NCI-H146 (cell line): ENCODE measurements around the gene PSMA4.
A peak's percentile ranks its signal among the peaks of the same experiment; 100 is the strongest.
"Not testable (repeated sequence)": the region's sequence is repeated elsewhere in the genome, so short reads cannot be mapped to it uniquely, and the experiment has no call there.

Experiments used
- DNase-seq: peaks from one replicate; lab custom pipeline; 2025; lab: John Stamatoyannopoulos, UW

The PSMA4 gene

DNA sequence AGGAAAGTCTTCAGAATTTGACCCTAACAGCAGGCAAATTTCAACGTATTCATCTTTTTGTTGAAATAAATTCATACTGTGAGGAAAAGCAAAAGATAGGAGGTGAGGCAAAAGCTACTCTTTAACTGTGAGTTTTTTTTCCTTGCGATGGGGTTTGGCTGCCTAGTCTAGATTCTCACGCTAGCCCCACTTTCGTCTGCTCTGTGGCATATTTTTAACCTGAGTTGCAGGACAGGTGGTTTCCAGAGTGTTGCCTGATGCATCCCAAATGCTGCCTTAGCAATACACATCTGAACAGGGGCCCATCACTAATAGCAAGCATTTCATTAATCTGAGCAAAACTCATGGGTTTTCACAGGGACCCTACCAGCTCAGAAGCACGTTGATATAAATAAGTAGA, 11.7 kb downstream of the PSMA4 start:
- DNase-seq, result no peak

DNA sequence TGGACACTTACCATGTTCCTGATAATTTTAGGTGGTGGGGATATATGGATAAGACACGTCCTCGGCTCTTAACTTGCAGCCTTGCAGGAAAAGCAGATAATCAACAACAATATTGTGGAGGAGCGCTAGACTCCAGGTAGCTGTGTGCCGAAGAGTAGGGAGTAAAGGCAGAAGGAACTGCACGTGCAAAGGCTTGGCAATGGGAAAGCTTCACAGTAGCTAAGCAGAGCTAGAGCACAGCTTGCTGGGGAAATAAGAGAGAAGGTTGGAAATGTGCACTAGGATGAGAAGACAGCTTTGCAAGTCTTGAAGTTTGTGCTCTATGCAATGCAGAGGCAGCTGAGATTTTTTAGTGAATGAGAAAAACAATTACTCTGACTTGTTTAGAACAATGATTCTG, 12.4 kb downstream of the PSMA4 start:
- no peak for DNase-seq

DNA sequence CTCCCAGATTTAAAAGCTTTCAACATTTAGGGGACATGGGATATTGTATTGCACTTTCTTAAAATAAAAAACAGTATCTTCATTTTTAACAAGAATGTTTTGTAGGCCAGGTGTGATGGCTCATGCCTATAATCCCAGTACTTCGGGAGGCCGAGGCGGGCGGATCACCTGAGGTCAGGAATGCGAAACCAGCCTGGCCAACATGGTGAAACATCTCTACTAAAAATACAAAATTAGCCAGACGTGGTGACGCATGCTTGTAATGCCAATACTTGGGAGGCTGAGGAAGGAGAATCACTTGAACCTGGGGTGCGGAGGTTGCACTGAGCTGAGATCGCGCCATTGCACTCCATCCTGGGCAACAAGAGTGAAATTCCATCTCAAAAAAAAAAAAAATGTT, 20.0 kb downstream of the PSMA4 start:
- DNase-seq, result not testable (repeated sequence)

DNA sequence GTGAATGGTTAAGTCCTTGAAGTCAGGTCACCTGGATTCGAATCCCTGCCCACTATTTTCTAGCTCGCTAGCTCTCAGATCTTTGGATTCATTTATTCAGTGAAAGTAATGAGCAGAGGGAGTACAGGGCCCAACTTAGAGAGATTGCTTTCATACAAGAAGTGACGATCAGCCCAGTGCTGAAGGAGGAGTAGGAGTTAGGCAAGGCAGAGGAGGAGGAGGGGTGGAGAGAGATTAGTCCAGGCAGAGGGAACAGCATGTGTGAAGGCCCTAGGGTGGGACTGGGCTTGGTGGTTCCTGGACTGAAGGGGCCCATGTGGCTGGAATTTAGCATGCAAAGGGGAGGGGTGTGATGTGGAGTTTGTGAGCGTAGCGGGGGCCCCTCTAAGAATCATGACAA, 21.2 kb downstream of the PSMA4 start:
- no peak for DNase-seq

DNA sequence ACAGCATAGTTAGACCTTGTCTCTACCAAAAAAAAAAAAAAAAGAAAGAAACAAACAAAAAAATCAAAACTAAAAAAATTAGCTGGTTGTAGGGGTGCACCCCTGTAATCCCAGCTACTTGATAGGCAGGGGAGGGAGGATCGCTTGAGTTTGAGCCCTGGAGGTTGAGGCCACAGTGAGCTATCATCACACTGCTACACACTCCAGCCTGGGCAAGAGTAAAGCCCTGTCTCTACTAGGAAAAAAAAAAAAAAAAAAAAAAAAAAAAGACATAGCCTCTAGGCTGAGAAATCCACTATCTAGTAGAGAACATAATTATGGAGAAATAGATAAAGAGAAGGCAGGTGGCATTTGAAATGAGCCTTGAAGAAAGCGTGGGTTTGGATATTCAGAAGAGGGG, 22.8 kb downstream of the PSMA4 start:
- DNase-seq, result no peak

DNA sequence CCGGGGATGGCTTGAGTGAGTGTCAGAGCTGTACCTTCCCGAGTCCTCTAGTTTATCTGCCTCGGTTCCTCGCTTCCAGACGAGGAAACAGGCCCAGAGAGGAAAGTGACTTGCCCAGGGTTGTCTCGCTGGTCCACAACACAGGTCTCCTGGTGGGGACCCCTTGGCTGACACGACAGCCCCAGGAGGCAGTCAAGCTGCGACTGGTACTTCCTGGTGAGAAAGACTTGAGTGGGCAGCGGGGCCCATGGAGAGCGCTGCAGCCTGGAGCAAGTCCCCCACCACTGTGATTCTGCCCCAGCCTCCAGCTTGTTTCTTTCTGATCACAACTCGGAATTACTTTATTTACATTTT, 24.5 kb downstream of the PSMA4 start:
- no peak for DNase-seq

DNA sequence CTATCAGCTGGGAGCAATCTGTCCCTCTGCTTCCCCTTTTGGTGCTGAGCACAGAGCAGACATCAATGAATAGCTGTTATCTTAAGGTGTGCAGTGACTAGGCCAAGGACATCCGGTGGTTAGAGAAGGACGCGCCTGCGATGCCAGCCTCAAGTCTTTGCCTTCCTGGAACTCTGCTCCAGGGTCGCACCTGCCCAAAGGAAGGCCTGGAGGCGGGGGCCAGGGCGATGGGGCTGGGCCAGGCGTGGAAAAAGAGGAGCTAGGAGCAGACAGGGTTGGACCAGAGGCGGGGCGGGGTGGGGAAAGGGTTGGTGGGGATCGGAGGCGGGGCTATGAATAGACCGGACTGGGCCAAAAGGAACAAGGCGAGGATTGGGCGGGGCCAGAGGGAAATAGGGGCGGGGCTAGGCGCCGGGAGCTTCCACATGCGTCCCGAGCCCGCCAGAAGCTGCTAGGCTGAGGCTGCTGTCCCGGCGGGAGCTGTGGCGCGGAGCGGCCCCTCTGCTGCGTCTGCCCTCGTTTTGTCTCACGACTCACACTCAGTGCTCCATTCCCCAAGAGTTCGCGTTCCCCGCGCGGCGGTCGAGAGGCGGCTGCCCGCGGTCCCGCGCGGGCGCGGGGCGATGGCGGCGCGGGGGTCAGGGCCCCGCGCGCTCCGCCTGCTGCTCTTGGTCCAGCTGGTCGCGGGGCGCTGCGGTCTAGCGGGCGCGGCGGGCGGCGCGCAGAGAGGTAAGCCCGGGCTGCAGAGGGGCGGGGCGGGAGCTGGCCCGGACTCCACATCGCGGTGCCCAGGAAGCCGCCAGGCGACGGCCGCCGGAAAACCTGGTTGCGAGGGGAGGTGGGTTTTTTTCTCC, 25.1 kb downstream of the PSMA4 start, which contains the start of gene CHRNA5:
TSS of gene CHRNA5 (plus strand) at position 424 of the 854 bp plus-strand sequence. CDS start at position 624, 200 bp downstream.
- DNase-seq, result peak; percentile 96

DNA sequence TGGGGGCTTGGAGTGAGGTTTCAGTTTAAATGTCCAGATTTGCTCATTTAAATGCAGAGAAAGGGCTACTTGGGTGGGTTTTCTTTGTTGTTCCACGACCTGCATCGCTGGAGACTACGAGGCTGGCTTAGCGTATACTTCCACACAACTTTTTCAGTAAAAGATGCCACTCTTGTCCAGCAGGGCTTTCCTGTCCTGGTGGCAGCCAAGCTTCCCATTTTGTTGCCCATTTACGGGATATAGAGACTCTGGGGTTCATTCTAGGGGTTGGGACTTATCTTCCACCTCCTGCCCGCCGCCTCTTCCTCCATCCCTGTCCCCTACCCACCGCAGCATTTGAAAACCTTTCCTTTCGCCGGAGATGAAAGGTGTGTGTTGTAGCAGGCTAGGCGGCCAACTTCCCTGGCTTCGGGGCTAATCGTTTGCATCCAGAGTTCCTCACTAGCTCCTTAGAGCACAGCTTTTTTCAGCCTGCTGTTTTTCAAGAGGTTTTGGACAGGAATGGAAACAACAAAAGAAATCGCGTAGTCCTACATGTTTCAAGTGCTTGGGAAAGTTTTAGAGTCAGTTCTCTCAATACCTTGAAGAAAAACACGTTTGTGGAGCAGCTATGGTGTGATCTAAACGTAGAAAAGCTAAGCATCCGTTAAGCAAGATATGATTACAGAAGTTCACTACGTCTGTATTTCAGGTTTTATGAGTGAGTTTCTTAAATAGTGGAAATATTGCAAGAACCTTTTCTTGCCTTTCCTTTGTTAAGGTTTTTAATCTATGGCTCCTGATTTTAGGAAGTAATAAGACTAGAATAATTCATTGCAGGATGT, 25.9 kb downstream of the PSMA4 start:
- DNase-seq, result peak; percentile 30

DNA sequence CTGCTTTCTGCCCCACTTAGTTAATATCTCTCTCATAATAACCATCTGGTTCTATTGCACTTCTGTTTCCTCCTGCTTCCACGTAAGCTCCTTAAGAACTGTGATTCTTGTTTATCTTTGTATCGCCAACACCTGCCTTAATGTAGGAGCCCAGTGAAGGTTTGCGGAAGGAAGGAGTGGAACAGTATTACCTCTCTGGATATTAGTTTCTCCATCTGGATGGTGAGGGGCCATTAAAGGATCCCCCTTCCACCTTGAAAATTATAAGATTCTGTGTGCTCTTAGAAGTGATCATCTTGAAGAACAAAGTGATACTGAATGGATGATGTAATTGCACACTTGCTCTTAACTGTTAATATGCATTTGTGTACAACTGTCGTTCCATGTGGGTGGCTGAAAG, 27.3 kb downstream of the PSMA4 start:
- no peak for DNase-seq

DNA sequence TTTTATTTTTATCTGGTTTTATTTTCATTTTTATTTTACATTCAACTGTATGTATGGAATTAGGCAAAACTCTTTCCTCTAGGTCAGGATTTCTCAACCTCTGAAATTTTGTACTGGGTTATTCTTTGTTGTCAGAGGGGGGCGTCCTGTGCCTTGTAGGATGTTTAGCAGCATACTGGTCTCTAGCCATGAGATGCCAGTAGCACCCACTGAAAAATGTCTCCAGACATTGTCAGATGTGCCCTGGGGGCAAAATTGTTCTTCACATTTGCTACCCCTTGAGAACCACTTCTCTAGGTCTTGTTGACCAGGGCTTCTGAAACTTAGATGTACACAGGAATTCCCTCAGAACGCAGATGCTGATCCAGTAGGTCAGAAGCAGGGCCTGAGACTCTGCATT, 30.5 kb downstream of the PSMA4 start:
- no peak for DNase-seq

DNA sequence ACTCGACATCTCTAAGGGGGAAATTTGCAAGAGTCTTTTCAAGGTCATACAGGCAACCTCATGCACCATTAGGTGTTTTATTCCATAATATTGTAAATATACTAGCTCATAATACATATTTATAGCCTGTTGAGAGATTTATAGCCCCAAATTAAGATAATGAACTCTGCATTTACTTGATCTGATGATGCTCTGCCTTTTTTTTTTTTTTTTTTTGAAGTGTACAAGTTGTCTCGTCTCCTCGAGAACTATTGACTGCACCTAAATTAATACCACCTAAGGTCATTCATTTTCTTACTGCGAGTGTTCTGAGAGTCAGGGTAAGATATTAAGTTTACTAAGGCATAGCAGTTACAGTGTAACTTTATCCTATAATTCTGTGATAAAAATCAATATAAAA, 31.1 kb downstream of the PSMA4 start:
- DNase-seq, result no peak

DNA sequence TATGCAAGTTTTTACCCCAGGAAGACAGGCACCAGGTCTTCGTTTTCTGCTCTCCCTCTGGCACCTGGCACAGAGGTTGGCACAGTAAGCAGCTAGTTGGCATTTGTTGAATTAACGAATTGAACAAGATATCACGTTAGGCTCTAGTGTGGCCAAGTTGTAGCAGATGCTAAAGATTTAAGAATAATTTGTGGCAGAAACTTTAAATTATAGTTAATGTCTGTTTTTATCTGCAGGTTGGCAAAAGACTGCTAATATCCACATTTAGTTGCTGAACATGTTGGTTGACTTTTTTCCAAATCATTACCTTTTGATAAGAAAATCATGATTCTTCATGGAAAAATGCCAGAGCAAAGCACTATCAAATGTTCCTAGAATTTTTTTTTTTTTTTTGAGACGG, 33.2 kb downstream of the PSMA4 start:
- DNase-seq, result no peak

DNA sequence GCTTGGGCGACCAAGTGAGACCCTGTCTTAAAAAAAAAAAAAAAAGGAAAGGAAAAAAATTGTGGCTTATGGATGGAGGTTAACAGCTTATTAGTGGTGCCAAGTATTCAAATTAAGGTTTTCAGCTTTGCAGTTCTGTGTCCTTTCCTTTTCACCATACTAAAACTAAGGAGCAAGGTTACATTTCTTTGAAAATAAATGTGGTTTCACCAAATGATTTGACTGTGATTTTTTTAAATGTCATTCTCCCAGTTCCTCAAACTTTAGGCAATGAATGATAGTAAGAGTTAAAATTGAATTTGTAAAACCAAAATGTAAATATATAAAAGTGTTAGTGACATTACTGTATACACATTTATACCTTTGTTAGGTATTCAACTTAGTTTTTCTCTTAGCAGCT, 34.7 kb downstream of the PSMA4 start:
- DNase-seq, result no peak

DNA sequence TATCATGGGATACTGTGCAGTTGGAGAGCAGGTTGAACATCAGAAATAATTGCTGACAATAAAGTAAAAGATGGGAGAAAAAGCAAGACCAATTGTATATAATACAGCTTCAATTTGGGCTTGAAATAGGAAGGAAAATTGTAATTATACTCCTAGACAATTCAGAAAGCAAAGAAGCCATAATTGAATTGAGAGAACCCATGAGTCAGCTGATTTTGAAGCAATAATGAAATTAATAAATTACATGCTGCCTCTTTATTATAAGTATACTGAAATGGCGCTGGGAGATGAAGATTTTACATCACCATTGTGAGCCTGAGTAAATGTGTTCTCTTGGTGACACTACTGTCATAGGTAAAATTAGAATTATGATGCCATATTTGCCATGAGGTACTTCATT, 57.3 kb downstream of the PSMA4 start:
- no peak for DNase-seq

DNA sequence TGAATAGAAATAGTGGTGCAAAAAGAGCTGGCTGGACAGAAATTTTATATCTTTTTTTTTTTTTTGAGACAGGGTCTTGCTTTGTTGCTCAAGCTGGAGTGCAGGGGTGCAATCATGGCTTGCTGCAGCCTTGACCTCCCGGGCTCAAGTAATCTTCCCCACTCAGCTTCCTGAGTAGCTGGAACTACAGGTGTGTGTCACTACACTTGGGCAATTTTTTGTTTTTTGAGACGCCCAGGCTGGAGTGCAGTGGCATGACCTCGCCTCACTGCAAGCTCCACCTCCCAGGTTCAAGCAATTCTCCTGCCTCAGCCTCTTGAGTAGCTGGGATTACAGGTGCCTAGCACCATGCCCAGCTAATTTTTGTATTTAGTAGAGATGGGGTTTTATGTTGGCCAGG, 58.1 kb downstream of the PSMA4 start:
- DNase-seq, result no peak

DNA sequence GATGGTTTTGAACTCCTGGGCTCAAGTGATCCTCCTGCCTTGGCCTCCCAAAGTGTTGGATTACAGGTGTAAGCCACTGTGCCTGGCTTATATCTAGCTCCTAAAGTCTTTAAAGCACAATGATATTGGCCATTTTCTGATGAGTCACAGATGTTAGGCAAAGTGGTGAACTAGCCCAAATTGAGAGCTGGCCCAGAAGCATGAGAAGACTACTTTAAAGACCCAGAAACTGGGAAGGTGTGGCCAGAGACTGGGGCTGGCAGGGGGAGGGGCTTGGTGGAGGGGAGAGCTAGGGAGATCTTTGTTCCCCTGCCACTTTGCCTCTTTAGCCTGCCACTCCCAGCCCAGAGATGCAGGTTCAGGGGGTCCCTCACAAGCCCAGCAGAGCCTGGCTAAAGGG, 58.9 kb downstream of the PSMA4 start:
- DNase-seq, result no peak
